Bronchial epithelial cell (primary cell): ENCODE results near the gene TRDMT1. TPM values are rescaled to one million over a fixed set of nuclear protein-coding genes. Genes with fewer than 3 reads are reported as not detected.

Experiments used
- DNase-seq: peaks from one replicate; pipeline ENCODE4 v3.0.0-alpha.2; 2010; ENCODE audit warnings: low read depth
- FAIRE-seq: peaks from 2 replicates; lab custom pipeline; 2011; peaks lifted over from hg19 to GRCh38; lab: Jason Lieb, UNC
- H3K27me3 ChIP-seq: 2 replicates; pipeline ENCODE4 v1.5.1; 2011; ENCODE audit warnings: low read length; ENCODE audit not compliant: control insufficient read depth, insufficient read depth
- H3K36me3 ChIP-seq: 2 replicates; pipeline ENCODE4 v1.5.1; 2011; ENCODE audit warnings: low read length; ENCODE audit not compliant: control insufficient read depth, insufficient read depth
- H3K4me3 ChIP-seq: 2 replicates; pipeline ENCODE4 v1.5.1; 2011; ENCODE audit warnings: mild to moderate bottlenecking, low read depth, low read length, control low read depth
- CTCF ChIP-seq: IDR thresholded peaks from 2 replicates; pipeline ENCODE4 v1.5.1; 2011; ENCODE audit warnings: mild to moderate bottlenecking, moderate library complexity, low read length, control low read depth, inconsistent platforms; ENCODE audit not compliant: insufficient read depth, severe bottlenecking
- total RNA-seq: library from RNA; depleted of rRNA; stranded (reverse); fragments of >200 nt; gene quantifications from 2 replicates; pipeline ENCODE4 v1.2.1, GENCODE V29; 2014

TRDMT1 gene
- total RNA-seq, 1 donor from 2014 or later = 1.3 TPM

GRCh38 chr10:17234431-17234945 lies 33.0 kb upstream of the TRDMT1 start:
- H3K4me3 ChIP-seq = no peak overlapping the region
- TF ChIP-seq CTCF = no peak
- no peaks in the 10 kb centered on the region for H3K27me3 ChIP-seq
- peaks cover 13% of the 10 kb centered on the region for H3K36me3 ChIP-seq
- FAIRE-seq = no peak
- DNase-seq = no peak

GRCh38 chr10:17233286-17233991 lies 32.0 kb upstream of the TRDMT1 start:
- Histone ChIP-seq H3K27me3 (no peaks in the 10 kb centered on the region), H3K36me3 (peaks cover 13% of the 10 kb centered on the region), H3K4me3 (no peak overlapping the region)
- TF ChIP-seq CTCF = no peak
- DNase-seq = no peak
- no peak for FAIRE-seq

DNA sequence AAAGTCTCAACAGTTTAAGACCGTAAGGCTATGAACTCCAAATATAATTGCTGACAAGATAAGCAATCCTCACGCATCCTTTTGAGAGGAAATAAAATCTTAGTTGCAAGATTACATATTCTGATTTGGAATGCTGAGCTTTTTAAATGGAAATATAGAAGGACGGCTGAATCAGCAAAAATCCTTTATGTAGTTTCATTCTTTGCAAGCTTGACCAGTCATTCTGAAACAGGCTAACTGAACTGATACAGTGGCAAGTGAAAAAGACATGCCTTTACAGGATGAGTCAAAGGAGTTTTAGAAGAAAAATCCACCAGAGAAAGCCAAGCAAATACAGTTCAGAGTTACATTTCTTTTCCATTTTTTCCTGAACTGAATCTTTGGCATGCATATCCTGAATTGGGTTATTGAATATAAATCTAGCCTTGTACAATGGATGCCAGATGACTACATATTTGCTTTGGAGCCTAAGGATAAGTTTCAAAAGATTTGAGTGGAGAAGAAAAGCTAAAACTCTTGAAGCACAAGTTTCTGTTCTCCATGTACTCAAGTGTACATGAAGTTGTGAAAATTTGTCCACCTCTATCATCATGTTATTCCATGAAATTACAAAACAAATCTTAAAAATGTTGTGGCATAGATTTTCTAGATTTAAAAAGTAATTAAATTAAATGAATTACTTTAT lies 30.9 kb upstream of the TRDMT1 start:
- DNase-seq = no peak
- Histone ChIP-seq H3K27me3 (no peaks in the 10 kb centered on the region), H3K36me3 (peaks cover 13% of the 10 kb centered on the region), H3K4me3 (no peak overlapping the region)
- no peak for FAIRE-seq
- TF ChIP-seq CTCF = no peak

GRCh38 chr10:17231788-17232187 lies 30.3 kb upstream of the TRDMT1 start:
- no peak for DNase-seq
- TF ChIP-seq CTCF = no peak
- Histone ChIP-seq H3K4me3 (no peak overlapping the region), H3K27me3 (no peaks in the 10 kb centered on the region), H3K36me3 (peaks cover 13% of the 10 kb centered on the region)
- no peak for FAIRE-seq

DNA sequence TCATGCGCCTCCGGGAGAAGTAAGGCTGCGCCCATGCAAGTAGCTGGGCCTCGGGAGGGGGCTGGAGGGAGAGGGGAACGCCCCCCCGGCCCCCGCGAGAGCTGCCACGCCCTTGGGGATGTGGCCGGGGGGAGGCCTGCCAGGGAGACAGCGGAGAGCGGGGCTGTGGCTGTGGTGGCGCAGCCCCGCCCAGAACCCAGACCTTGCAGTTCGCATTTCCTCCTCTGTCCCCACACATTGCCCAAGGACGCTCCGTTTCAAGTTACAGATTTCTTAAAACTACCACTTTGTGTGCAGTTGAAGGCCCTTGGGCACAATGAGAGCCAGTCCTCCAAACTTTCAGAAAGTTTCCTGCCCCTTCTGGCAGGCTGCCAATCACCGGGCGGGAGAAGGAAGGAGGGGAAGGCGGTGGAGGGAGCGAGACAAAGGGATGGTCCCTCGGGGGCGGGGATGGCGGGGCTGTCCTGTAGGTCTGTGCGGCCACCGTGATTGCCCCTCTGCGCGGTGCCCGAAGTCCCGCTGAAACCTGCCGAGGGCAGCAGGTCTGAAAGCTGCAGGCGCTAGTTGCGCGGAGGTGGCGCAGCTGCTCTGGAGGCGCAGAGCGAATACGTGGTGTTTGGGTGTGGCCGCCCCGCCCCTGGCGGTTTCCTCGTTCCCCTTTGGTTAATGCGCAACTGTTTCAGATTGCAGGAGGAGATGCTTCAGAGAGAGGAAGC lies 28.7 kb upstream of the TRDMT1 start:
- H3K36me3 ChIP-seq = peaks cover 8% of the 10 kb centered on the region
- TF ChIP-seq CTCF = peak; percentile 21
- DNase-seq = peak; percentile 77
- H3K4me3 ChIP-seq = peak overlapping the region; percentile 78
- H3K27me3 ChIP-seq = no peaks in the 10 kb centered on the region
- no peak for FAIRE-seq
